ENCODE measurements around the gene SFTA2. TPM values are rescaled to one million over a fixed set of nuclear protein-coding genes. Genes with fewer than 3 reads are reported as not detected.

The SFTA2 gene
- total and polyA plus RNA-seq, 2 of the 8 experiments (the other 6 are each of a cell fraction or from before 2014, with no cell fraction given), result not detected

DNA sequence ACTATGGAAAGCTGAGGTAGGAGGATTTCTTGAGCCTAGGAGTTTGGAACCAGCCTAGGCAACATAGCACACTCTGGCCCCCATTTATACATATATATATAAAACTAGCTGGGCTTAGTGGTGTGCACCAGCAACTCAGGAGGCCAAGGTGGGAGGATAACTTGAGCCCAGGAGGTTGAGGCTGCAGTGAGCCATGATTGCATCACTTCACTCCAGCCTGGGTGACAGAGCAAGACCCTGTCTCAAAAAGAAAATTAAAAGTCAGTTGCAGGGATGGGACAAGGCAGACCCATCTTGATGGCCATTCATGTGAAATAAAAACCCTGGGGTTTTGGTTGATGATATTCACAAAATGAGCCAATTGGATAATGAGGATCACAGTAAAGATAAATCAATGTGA, 30.5 kb downstream of the SFTA2 start:
- CTCF ChIA-PET (ENCODE audit: partially characterized antibody), result interaction anchor here (0.6 to 1.5 kb wide), 5 partner anchors 12 to 168 kb away, joined by 3 to 5 read pairs (median 4); partner anchors contain the start of gene VARS2
- Histone ChIP-seq H2AK5ac (ENCODE audit: low read depth, low read length) (no peak overlapping the region), H3K18ac (ENCODE audit: extremely low read depth, low read length) (no peak overlapping the region), H2AFZ (ENCODE audit: low read length) (no peak overlapping the region), H3K14ac (ENCODE audit: insufficient read length) (no peak overlapping the region), H4K8ac (ENCODE audit: extremely low read depth, insufficient read depth, low read length) (no peak overlapping the region), H4K91ac (replicated peaks; ENCODE audit: insufficient read length, low read length) (no peak overlapping the region), H3K4me1 (replicated peaks in 1 of 4; ENCODE audit: control insufficient read depth in 3 of 4, insufficient read depth in 4 of 4, low read length in 3 of 4) (0 out of 7 replicates have a peak, but pooled peaks cover 0 to 2% (median 0%) of the 10 kb centered on the region in 4 experiments), H4K20me1 (replicated peaks in 1 of 2; ENCODE audit: control insufficient read depth in 1 of 2, insufficient read depth in 2 of 2, low read length in 2 of 2) (peaks cover 0 to 3% of the 10 kb centered on the region in 2 experiments), H3K79me1 (ENCODE audit: low read depth, low read length) (0 out of 2 replicates have a peak, but pooled peaks cover 2% of the 10 kb centered on the region), H3K23ac (ENCODE audit: insufficient read length) (no peak overlapping the region), H3K56ac (replicated peaks; ENCODE audit: insufficient read length, low read depth, low read length) (no peak overlapping the region), H3K4ac (replicated peaks; ENCODE audit: insufficient read length, low read depth, low read length) (no peak overlapping the region), H2BK15ac (ENCODE audit: low read length) (no peak overlapping the region), H3K9me3 (ENCODE audit: insufficient read depth in 2 of 2, low read depth in 1 of 2, low read length in 1 of 2) (no peaks in the 10 kb centered on the region), H3K4me3 (ENCODE audit: extremely low read depth in 1 of 4, insufficient read depth in 2 of 4, low read depth in 3 of 4, low read length in 4 of 4) (no peak overlapping the region), H3K27me3 (replicated peaks in 1 of 4; ENCODE audit: control insufficient read depth in 3 of 4, extremely low read depth in 1 of 4, insufficient read depth in 3 of 4, low read length in 3 of 4) (no peaks in the 10 kb centered on the region), H2BK12ac (ENCODE audit: low read depth, low read length) (no peak overlapping the region), H3K4me2 (ENCODE audit: insufficient read depth in 1 of 2, low read depth in 2 of 2, low read length in 2 of 2) (no peak overlapping the region), H3K27ac (ENCODE audit: low read depth, low read length) (no peak overlapping the region), H3K9ac (replicated peaks in 1 of 4; ENCODE audit: extremely low read depth in 1 of 4, low read depth in 3 of 4, low read length in 3 of 4) (no peak overlapping the region), H4K5ac (ENCODE audit: insufficient read length, low read depth, low read length) (no peak overlapping the region), H2BK5ac (ENCODE audit: low read depth, low read length) (no peak overlapping the region), H3K23me2 (ENCODE audit: low read depth, low read length) (no peaks in the 10 kb centered on the region), H2BK120ac (replicated peaks; ENCODE audit: low read depth, low read length) (no peak overlapping the region), H3K79me2 (ENCODE audit: control insufficient read depth in 1 of 2, insufficient read depth in 2 of 2, low read length in 2 of 2) (no peaks in the 10 kb centered on the region), H3K36me3 (ENCODE audit: control insufficient read depth in 2 of 4, insufficient read depth in 4 of 4, low read length in 3 of 4) (peaks cover 19 to 38% (median 33%) of the 10 kb centered on the region in 4 experiments), H2BK20ac (ENCODE audit: low read length) (no peak overlapping the region)
- FAIRE-seq (no peak), DNase-seq (ENCODE audit: low read depth in 1 of 2, low spot score in 2 of 2) (no peak)
- TF ChIP-seq CEBPB (IDR thresholded peaks at IDR 0.05; ENCODE audit: low read depth, low read length), result 0 out of 2 replicates have a peak, but pooled peaks have one; percentile 17
- no peak for TF ChIP-seq EZH2 (IDR thresholded peaks at IDR 0.05; ENCODE audit: low read depth, low read length, severe bottlenecking)
- POLR2A ChIA-PET (ENCODE audit: partially characterized antibody), result interaction anchor here (0.6 to 5.4 kb wide), 9 partner anchors 9 to 75 kb away, joined by 3 to 22 read pairs (median 4); partner anchors contain the start of genes DDR1 and VARS2
